SK-N-DZ (cell line): ENCODE measurements around the gene DLAT.

Source experiments
- small RNA-seq, 2 experiments: library from RNA; depleted of rRNA; stranded (forward); fragments of <200 nt; gene quantifications; one replicate each; pipeline ENCODE3, GENCODE V24; 2014

DLAT gene

Small RNA genes within 50 kb of the gene (small RNA-seq; reads per million reads assigned to genes)
- 0 reads per million in 2 experiments for gene AP000907.3
- 0 reads per million in 2 experiments for gene RNU6-893P
